ENCODE measurements around the gene GLT8D1. TPM values are rescaled to one million over a fixed set of nuclear protein-coding genes. Genes with fewer than 3 reads are reported as not detected.

Gene GLT8D1
- polyA plus RNA-seq, 2 of the 4 experiments (the other 2 are of a cell fraction) = 37.3 to 58.5 TPM

DNA sequence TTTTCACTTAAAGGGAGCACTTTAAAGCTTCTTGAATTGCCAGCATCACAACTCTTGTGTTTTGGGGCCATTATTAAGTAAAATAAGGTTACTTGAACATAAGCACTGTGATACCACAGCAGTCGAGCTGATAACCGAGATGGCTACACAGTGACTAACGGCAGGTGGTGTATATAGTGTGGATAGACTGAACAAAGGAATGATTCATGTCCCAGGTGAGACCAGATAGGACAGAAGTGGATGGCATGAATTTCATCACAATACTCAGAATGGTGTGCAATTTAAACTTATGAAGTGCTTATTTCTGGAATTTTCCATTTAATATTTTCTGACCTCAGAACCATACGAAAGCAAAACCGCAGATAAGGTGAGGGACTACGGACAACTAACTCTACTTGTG, 60.0 kb downstream of the GLT8D1 start:
- 98% methylated on average over 6 of the region's 6 CpGs for WGBS (ENCODE audit: missing lambda C conversion rate)
- Histone ChIP-seq H3K4me1 (no peaks in the 10 kb centered on the region), H3K27ac (no peak overlapping the region), H3K4me3 (no peak overlapping the region), H3K9me3 (no peaks in the 10 kb centered on the region), H3K4me2 (no peak overlapping the region)
- ChIA-PET CTCF (no interaction called here), POLR2A (no interaction called here)
- DNase-seq (ENCODE audit: low read depth in 1 of 2, low spot score in 1 of 2) = no peak
- no peak for ATAC-seq
- no peak for FAIRE-seq
- TF ChIP-seq, protein P1, sequence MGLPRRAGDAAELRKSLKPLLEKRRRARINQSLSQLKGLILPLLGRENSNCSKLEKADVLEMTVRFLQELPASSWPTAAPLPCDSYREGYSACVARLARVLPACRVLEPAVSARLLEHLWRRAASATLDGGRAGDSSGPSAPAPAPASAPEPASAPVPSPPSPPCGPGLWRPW (IDR thresholded peaks at IDR 0.05) = no peak
- TF ChIP-seq ZC3H11A (IDR thresholded peaks at IDR 0.05) = no peak
- no peak for TF ChIP-seq HDAC2 (IDR thresholded peaks at IDR 0.05)
- no peak for TF ChIP-seq RARB (CRISPR knock-in tag; IDR thresholded peaks at IDR 0.05)
- no peak for TF ChIP-seq FOXS1 (CRISPR knock-in tag; IDR thresholded peaks at IDR 0.05)

Small RNA genes within 50 kb of the gene (small RNA-seq; reads per million reads assigned to genes)
- gene AC006254.2 = 0 reads per million in 6 experiments
- 433 to 13,393 (median 2,463) reads per million in 6 experiments for gene RF00569
- gene RF01183 = 0 reads per million in 6 experiments
- 0 to 1.6 (median 0) reads per million in 6 experiments for gene SNORD19
- 0 reads per million in 6 experiments for gene SNORD19B
- 24.4 to 421 (median 117) reads per million in 6 experiments for gene SNORD69

Other genes starting within 250 kb of the GLT8D1 start
- gene STAB1, start 210.5 kb downstream of the GLT8D1 start, polyA plus RNA-seq (2011; rRNA removed) = 0.03 TPM in 1 of 2 replicates, not detected in the other
- gene STAB1, start 210.5 kb downstream of the GLT8D1 start, polyA plus RNA-seq (2017; fragmentation: RNase III; extraction: RNeasy Plus Mini Kit Qiagen cat#74134 plus additional on column Dnase treatment) = 0.04 to 0.07 TPM in 2 of 3 replicates, not detected in the other
- gene NT5DC2, start 171.9 kb downstream of the GLT8D1 start, polyA plus RNA-seq (2011; rRNA removed) = 23.2 and 50.4 TPM in 2 replicates
- 71.6 to 82.0 TPM (median 81.1 TPM) in 3 replicates for gene NT5DC2, start 171.9 kb downstream of the GLT8D1 start, polyA plus RNA-seq (2017; fragmentation: RNase III; extraction: RNeasy Plus Mini Kit Qiagen cat#74134 plus additional on column Dnase treatment)
- 9.3 and 11.7 TPM in 2 replicates for gene UQCC5, start 169.2 kb downstream of the GLT8D1 start, polyA plus RNA-seq (2011; rRNA removed)
- 60.8 to 66.7 TPM (median 63.3 TPM) in 3 replicates for gene UQCC5, start 169.2 kb downstream of the GLT8D1 start, polyA plus RNA-seq (2017; fragmentation: RNase III; extraction: RNeasy Plus Mini Kit Qiagen cat#74134 plus additional on column Dnase treatment)
- gene PBRM1, start 19.9 kb downstream of the GLT8D1 start, polyA plus RNA-seq (2011; rRNA removed) = 21.6 and 24.9 TPM in 2 replicates
- 15.0 to 16.7 TPM (median 15.4 TPM) in 3 replicates for gene PBRM1, start 19.9 kb downstream of the GLT8D1 start, polyA plus RNA-seq (2017; fragmentation: RNase III; extraction: RNeasy Plus Mini Kit Qiagen cat#74134 plus additional on column Dnase treatment)
- 125 and 139 TPM in 2 replicates for gene GNL3, start 19.8 kb downstream of the GLT8D1 start, polyA plus RNA-seq (2011; rRNA removed)
- 123 to 146 TPM (median 125 TPM) in 3 replicates for gene GNL3, start 19.8 kb downstream of the GLT8D1 start, polyA plus RNA-seq (2017; fragmentation: RNase III; extraction: RNeasy Plus Mini Kit Qiagen cat#74134 plus additional on column Dnase treatment)
- gene SPCS1, start 315 bp upstream of the GLT8D1 start, polyA plus RNA-seq (2011; rRNA removed) = 140 and 180 TPM in 2 replicates
- 181 to 184 TPM (median 183 TPM) in 3 replicates for gene SPCS1, start 315 bp upstream of the GLT8D1 start, polyA plus RNA-seq (2017; fragmentation: RNase III; extraction: RNeasy Plus Mini Kit Qiagen cat#74134 plus additional on column Dnase treatment)
- 19.4 and 20.2 TPM in 2 replicates for gene NEK4, start 65.1 kb upstream of the GLT8D1 start, polyA plus RNA-seq (2011; rRNA removed)
- gene NEK4, start 65.1 kb upstream of the GLT8D1 start, polyA plus RNA-seq (2017; fragmentation: RNase III; extraction: RNeasy Plus Mini Kit Qiagen cat#74134 plus additional on column Dnase treatment) = 11.4 to 12.1 TPM (median 11.4 TPM) in 3 replicates
- not detected in 2 replicates for gene ITIH1, start 71.8 kb upstream of the GLT8D1 start, polyA plus RNA-seq (2011; rRNA removed)
- gene ITIH1, start 71.8 kb upstream of the GLT8D1 start, polyA plus RNA-seq (2017; fragmentation: RNase III; extraction: RNeasy Plus Mini Kit Qiagen cat#74134 plus additional on column Dnase treatment) = not detected in 3 replicates
- gene ITIH3, start 89.0 kb upstream of the GLT8D1 start, polyA plus RNA-seq (2011; rRNA removed) = 0.09 TPM in 1 of 2 replicates, not detected in the other
- gene ITIH3, start 89.0 kb upstream of the GLT8D1 start, polyA plus RNA-seq (2017; fragmentation: RNase III; extraction: RNeasy Plus Mini Kit Qiagen cat#74134 plus additional on column Dnase treatment) = 0.04 TPM in 1 of 3 replicates, not detected in the others
- gene ITIH4, start 124.9 kb upstream of the GLT8D1 start, polyA plus RNA-seq (2011; rRNA removed) = 0.79 and 0.88 TPM in 2 replicates
- gene ITIH4, start 124.9 kb upstream of the GLT8D1 start, polyA plus RNA-seq (2017; fragmentation: RNase III; extraction: RNeasy Plus Mini Kit Qiagen cat#74134 plus additional on column Dnase treatment) = 0.79 to 1.3 TPM (median 0.89 TPM) in 3 replicates
- not detected in 2 replicates for gene MUSTN1, start 129.2 kb upstream of the GLT8D1 start, polyA plus RNA-seq (2011; rRNA removed)
- gene MUSTN1, start 129.2 kb upstream of the GLT8D1 start, polyA plus RNA-seq (2017; fragmentation: RNase III; extraction: RNeasy Plus Mini Kit Qiagen cat#74134 plus additional on column Dnase treatment) = not detected in 3 replicates
- 5.0 and 5.2 TPM in 2 replicates for gene STIMATE, start 191.8 kb upstream of the GLT8D1 start, polyA plus RNA-seq (2011; rRNA removed)
- gene STIMATE, start 191.8 kb upstream of the GLT8D1 start, polyA plus RNA-seq (2017; fragmentation: RNase III; extraction: RNeasy Plus Mini Kit Qiagen cat#74134 plus additional on column Dnase treatment) = 5.5 to 7.6 TPM (median 7.2 TPM) in 3 replicates

All from A549 (cell line).